Upper lobe of left lung (tissue), 4 donors: Measurements from ENCODE around the gene CLDN25.

Source experiments
- CTCF ChIP-seq, 6 experiments: fragments of 450-650 bp in 4 of 6; fragments of 200-600 bp in 2 of 6; sonication (generic) in 2 of 6; IDR thresholded peaks; one replicate each; pipeline ENCODE4 v1.5.1; 2016 to 2019; ENCODE audit warnings: antibody characterized with exemption in 6 of 6
- EP300 ChIP-seq, 4 donors: sonication (generic); formaldehyde crosslinking; IDR thresholded peaks; one replicate each; pipeline ENCODE4 v1.5.1; 2017; ENCODE audit warnings: antibody characterized with exemption in 4 of 4, control low read depth in 2 of 4

GRCh38 chr11:113752932-113753331 lies 26.7 kb upstream of the CLDN25 start:
- no peak for TF ChIP-seq EP300 (IDR thresholded peaks at IDR 0.05)
- TF ChIP-seq CTCF (IDR thresholded peaks at IDR 0.05) = no peak
